ENCODE data around the gene SLC38A7. TPM values are rescaled to one million over a fixed set of nuclear protein-coding genes. Genes with fewer than 3 reads are reported as not detected.

Gene SLC38A7
- total and polyA plus RNA-seq, 2 experiments from 2014 or later, result 13.9 to 27.8 TPM

DNA sequence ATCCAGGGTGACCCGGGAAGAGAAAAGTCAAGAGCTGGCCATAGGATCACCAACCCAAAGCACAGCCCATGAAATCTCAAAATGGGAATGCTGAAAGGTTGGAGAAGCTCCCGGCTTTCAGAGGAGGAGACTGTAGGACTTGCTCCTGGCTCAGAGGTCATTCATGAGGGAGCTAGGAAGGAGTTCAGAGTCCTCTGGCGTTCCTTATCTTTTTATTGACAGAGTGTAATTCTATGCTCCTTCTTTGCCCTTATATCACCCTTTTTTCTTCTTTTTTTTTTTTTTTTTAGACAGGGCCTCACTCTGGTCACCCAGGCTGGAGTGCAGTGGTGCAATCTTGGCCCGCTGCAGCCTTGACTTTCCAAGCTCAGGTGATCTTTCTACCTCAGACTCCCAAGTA is 27.7 kb downstream of the SLC38A7 start:
- H3K36me3 ChIP-seq (ENCODE audit: insufficient read depth), result no peaks in the 10 kb centered on the region
- no peak overlapping the region for H2AFZ ChIP-seq
- no peaks in the 10 kb centered on the region for H4K20me1 ChIP-seq (replicated peaks; ENCODE audit: insufficient read depth)
- no peak overlapping the region for H3K4me2 ChIP-seq
- Mint-ChIP-seq H3K4me3 (no peak overlapping the region), H3K9me3 (no peaks in the 10 kb centered on the region), H3K4me1 (peaks cover 7% of the 10 kb centered on the region; the same call in 2 of the 3 replicates), H3K27me3 (ENCODE audit: insufficient read depth, low read depth, poor library complexity) (no peaks in the 10 kb centered on the region), H3K27ac (no peak overlapping the region), H3K36me3 (ENCODE audit: low read depth) (no peaks in the 10 kb centered on the region)
- H3K27me3 ChIP-seq (ENCODE audit: insufficient read depth), result no peaks in the 10 kb centered on the region; the same call in 1 of the 2 replicates
- 0 out of 2 replicates have a peak, but pooled peaks cover 5% of the 10 kb centered on the region for H3K4me1 ChIP-seq (ENCODE audit: insufficient read depth)
- no peaks in the 10 kb centered on the region for H3K9me2 ChIP-seq (ENCODE audit: insufficient read depth)
- no peaks in the 10 kb centered on the region for H3K79me2 ChIP-seq (replicated peaks; ENCODE audit: insufficient read depth)
- no peak overlapping the region for H3K27ac ChIP-seq (ENCODE audit: low read depth)
- no peaks in the 10 kb centered on the region for H3F3A ChIP-seq (replicated peaks; ENCODE audit: low read depth)
- TF ChIP-seq, protein P1, sequence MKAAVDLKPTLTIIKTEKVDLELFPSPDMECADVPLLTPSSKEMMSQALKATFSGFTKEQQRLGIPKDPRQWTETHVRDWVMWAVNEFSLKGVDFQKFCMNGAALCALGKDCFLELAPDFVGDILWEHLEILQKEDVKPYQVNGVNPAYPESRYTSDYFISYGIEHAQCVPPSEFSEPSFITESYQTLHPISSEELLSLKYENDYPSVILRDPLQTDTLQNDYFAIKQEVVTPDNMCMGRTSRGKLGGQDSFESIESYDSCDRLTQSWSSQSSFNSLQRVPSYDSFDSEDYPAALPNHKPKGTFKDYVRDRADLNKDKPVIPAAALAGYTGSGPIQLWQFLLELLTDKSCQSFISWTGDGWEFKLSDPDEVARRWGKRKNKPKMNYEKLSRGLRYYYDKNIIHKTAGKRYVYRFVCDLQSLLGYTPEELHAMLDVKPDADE (IDR thresholded peaks at IDR 0.05), result no peak
- TF ChIP-seq, protein P2, sequence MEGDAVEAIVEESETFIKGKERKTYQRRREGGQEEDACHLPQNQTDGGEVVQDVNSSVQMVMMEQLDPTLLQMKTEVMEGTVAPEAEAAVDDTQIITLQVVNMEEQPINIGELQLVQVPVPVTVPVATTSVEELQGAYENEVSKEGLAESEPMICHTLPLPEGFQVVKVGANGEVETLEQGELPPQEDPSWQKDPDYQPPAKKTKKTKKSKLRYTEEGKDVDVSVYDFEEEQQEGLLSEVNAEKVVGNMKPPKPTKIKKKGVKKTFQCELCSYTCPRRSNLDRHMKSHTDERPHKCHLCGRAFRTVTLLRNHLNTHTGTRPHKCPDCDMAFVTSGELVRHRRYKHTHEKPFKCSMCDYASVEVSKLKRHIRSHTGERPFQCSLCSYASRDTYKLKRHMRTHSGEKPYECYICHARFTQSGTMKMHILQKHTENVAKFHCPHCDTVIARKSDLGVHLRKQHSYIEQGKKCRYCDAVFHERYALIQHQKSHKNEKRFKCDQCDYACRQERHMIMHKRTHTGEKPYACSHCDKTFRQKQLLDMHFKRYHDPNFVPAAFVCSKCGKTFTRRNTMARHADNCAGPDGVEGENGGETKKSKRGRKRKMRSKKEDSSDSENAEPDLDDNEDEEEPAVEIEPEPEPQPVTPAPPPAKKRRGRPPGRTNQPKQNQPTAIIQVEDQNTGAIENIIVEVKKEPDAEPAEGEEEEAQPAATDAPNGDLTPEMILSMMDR (conservative IDR thresholded peaks at IDR 0.05; ENCODE audit: low read depth in 2 of 2), result no peak
- TF ChIP-seq, protein P3, sequence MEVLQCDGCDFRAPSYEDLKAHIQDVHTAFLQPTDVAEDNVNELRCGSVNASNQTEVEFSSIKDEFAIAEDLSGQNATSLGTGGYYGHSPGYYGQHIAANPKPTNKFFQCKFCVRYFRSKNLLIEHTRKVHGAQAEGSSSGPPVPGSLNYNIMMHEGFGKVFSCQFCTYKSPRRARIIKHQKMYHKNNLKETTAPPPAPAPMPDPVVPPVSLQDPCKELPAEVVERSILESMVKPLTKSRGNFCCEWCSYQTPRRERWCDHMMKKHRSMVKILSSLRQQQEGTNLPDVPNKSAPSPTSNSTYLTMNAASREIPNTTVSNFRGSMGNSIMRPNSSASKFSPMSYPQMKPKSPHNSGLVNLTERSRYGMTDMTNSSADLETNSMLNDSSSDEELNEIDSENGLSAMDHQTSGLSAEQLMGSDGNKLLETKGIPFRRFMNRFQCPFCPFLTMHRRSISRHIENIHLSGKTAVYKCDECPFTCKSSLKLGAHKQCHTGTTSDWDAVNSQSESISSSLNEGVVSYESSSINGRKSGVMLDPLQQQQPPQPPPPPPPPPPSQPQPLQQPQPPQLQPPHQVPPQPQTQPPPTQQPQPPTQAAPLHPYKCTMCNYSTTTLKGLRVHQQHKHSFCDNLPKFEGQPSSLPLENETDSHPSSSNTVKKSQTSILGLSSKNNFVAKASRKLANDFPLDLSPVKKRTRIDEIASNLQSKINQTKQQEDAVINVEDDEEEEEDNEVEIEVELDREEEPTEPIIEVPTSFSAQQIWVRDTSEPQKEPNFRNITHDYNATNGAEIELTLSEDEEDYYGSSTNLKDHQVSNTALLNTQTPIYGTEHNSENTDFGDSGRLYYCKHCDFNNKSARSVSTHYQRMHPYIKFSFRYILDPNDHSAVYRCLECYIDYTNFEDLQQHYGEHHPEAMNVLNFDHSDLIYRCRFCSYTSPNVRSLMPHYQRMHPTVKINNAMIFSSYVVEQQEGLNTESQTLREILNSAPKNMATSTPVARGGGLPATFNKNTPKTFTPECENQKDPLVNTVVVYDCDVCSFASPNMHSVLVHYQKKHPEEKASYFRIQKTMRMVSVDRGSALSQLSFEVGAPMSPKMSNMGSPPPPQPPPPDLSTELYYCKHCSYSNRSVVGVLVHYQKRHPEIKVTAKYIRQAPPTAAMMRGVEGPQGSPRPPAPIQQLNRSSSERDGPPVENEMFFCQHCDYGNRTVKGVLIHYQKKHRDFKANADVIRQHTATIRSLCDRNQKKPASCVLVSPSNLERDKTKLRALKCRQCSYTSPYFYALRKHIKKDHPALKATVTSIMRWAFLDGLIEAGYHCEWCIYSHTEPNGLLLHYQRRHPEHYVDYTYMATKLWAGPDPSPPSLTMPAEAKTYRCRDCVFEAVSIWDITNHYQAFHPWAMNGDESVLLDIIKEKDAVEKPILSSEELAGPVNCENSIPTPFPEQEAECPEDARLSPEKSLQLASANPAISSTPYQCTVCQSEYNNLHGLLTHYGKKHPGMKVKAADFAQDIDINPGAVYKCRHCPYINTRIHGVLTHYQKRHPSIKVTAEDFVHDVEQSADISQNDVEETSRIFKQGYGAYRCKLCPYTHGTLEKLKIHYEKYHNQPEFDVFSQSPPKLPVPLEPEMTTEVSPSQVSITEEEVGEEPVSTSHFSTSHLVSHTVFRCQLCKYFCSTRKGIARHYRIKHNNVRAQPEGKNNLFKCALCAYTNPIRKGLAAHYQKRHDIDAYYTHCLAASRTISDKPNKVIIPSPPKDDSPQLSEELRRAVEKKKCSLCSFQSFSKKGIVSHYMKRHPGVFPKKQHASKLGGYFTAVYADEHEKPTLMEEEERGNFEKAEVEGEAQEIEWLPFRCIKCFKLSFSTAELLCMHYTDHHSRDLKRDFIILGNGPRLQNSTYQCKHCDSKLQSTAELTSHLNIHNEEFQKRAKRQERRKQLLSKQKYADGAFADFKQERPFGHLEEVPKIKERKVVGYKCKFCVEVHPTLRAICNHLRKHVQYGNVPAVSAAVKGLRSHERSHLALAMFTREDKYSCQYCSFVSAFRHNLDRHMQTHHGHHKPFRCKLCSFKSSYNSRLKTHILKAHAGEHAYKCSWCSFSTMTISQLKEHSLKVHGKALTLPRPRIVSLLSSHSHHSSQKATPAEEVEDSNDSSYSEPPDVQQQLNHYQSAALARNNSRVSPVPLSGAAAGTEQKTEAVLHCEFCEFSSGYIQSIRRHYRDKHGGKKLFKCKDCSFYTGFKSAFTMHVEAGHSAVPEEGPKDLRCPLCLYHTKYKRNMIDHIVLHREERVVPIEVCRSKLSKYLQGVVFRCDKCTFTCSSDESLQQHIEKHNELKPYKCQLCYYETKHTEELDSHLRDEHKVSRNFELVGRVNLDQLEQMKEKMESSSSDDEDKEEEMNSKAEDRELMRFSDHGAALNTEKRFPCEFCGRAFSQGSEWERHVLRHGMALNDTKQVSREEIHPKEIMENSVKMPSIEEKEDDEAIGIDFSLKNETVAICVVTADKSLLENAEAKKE (CRISPR knock-in tag; IDR thresholded peaks at IDR 0.05), result no peak
- DNase-seq (ENCODE audit: low spot score) (no peak), ATAC-seq (no peak)
- no peak overlapping the region for H3K4me3 ChIP-seq
